Activated gamma-delta T cell (primary cell): ENCODE data around the gene CLIC3.
"Not testable (repeated sequence)": the region's sequence is repeated elsewhere in the genome, so short reads cannot be mapped to it uniquely, and the experiment has no call there.

Source experiments
- DNase-seq: peaks from one replicate; lab custom pipeline; 2025; lab: John Stamatoyannopoulos, UW
- total RNA-seq, 2 donors: gene quantifications; one replicate each; lab custom pipeline; 2026; lab: John Stamatoyannopoulos, UW

CLIC3 gene
- 8.9 to 16.8 reads per million in 2 donors for total RNA-seq

GRCh38 chr9:136996361-136997292, at the start of gene CLIC3:
Gene CLIC3, minus strand, starts transcription at chr9:136996568. Its CDS starts 25 bp downstream, at chr9:136996543.
- DNase-seq: peak; percentile 69

- DNase-seq: no peak
These were observed 49.1 kb upstream of the CLIC3 start for GRCh38 chr9:137045294-137046087.

- DNase-seq: no peak
These were observed 48.3 kb upstream of the CLIC3 start for GRCh38 chr9:137044502-137045177.

- DNase-seq: no peak
These were observed 47.7 kb upstream of the CLIC3 start for GRCh38 chr9:137044037-137044436.

- DNase-seq: no peak
These were observed 46.7 kb upstream of the CLIC3 start for GRCh38 chr9:137042751-137043727.

- no peak for DNase-seq
These were observed 44.8 kb upstream of the CLIC3 start for GRCh38 chr9:137041124-137041523.

GRCh38 chr9:137040568-137040967, 44.2 kb upstream of the CLIC3 start:
- DNase-seq: no peak

GRCh38 chr9:137039611-137040366, 43.4 kb upstream of the CLIC3 start:
- no peak for DNase-seq

GRCh38 chr9:137038916-137039315, 42.5 kb upstream of the CLIC3 start:
- no peak for DNase-seq

GRCh38 chr9:137037483-137037882, 41.1 kb upstream of the CLIC3 start:
- DNase-seq: no peak

- no peak for DNase-seq
These were observed 40.7 kb upstream of the CLIC3 start for GRCh38 chr9:137037035-137037434.

- no peak for DNase-seq
These were observed 39.6 kb upstream of the CLIC3 start for GRCh38 chr9:137035937-137036336.

GRCh38 chr9:137035507-137035834, 39.1 kb upstream of the CLIC3 start:
- no peak for DNase-seq

- peak; percentile 63 for DNase-seq
These were observed 38.5 kb upstream of the CLIC3 start for GRCh38 chr9:137034709-137035506.

GRCh38 chr9:137034039-137034708, 37.8 kb upstream of the CLIC3 start:
- no peak for DNase-seq

- not testable (repeated sequence) for DNase-seq
These were observed 37.1 kb upstream of the CLIC3 start for GRCh38 chr9:137033481-137033880.

- no peak for DNase-seq
These were observed 36.5 kb upstream of the CLIC3 start for GRCh38 chr9:137032858-137033257.

- no peak for DNase-seq
These were observed 35.7 kb upstream of the CLIC3 start, which contains the start of gene FUT7 for GRCh38 chr9:137031904-137032640. Gene FUT7, minus strand, starts transcription at chr9:137032088. Its CDS starts 97 bp downstream, at chr9:137031991.
